Suprapubic skin (tissue), 3 donors: ENCODE measurements around the gene SIL1.

Experiments used
- EP300 ChIP-seq: sonication (generic); formaldehyde crosslinking; IDR thresholded peaks from one replicate; pipeline ENCODE4 v1.6.1; 2017; ENCODE audit warnings: antibody characterized with exemption
- POLR2A ChIP-seq, 2 donors: fragments of 450-650 bp; IDR thresholded peaks; one replicate each; pipeline ENCODE4 v1.6.1; 2017; ENCODE audit warnings: antibody characterized with exemption in 2 of 2, mild to moderate bottlenecking in 2 of 2, moderate library complexity in 2 of 2
- TF ChIP-seq, protein P1 (sequence below), 2 donors: fragments of 200-600 bp in 1 of 2; fragments of 450-650 bp in 1 of 2; sonication (generic) in 1 of 2; IDR thresholded peaks; one replicate each; pipeline ENCODE4 v1.5.1; 2016 to 2019; ENCODE audit warnings: antibody characterized with exemption in 2 of 2, mild to moderate bottlenecking in 1 of 2, moderate library complexity in 1 of 2

DNA sequence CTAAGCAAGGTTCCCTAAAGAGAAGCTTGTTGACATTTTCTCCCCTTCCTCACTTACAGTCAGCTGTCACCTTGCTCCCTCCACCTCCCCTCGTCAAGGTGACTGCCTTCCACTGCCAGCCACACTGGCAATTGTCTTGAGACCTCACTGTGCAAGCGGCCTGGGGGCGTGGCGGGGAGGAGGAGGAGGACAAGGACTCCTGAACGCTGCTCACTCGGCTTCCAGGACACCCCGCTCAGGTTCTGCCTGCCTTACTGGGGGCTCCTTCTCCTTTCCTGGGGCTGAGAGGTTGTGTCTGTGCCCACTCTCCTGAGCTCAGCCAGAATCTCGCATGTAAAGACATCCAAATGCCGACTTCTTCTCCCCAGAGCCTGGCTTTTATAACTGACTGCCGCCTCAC lies 262.7 kb downstream of the SIL1 start:
- TF ChIP-seq, protein P1, sequence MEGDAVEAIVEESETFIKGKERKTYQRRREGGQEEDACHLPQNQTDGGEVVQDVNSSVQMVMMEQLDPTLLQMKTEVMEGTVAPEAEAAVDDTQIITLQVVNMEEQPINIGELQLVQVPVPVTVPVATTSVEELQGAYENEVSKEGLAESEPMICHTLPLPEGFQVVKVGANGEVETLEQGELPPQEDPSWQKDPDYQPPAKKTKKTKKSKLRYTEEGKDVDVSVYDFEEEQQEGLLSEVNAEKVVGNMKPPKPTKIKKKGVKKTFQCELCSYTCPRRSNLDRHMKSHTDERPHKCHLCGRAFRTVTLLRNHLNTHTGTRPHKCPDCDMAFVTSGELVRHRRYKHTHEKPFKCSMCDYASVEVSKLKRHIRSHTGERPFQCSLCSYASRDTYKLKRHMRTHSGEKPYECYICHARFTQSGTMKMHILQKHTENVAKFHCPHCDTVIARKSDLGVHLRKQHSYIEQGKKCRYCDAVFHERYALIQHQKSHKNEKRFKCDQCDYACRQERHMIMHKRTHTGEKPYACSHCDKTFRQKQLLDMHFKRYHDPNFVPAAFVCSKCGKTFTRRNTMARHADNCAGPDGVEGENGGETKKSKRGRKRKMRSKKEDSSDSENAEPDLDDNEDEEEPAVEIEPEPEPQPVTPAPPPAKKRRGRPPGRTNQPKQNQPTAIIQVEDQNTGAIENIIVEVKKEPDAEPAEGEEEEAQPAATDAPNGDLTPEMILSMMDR (IDR thresholded peaks at IDR 0.05): no peak
- TF ChIP-seq POLR2A (IDR thresholded peaks at IDR 0.05): no peak
- TF ChIP-seq EP300: no peak
